ENCODE data around the gene ELMO2. TPM values are rescaled to one million over a fixed set of nuclear protein-coding genes. Genes with fewer than 3 reads are reported as not detected.
A peak's percentile ranks its signal among the peaks of the same experiment; 100 is the strongest.

The ELMO2 gene
- total RNA-seq, 4 donors from 2014 or later: 41.6 to 69.1 (median 53.8) TPM

DNA sequence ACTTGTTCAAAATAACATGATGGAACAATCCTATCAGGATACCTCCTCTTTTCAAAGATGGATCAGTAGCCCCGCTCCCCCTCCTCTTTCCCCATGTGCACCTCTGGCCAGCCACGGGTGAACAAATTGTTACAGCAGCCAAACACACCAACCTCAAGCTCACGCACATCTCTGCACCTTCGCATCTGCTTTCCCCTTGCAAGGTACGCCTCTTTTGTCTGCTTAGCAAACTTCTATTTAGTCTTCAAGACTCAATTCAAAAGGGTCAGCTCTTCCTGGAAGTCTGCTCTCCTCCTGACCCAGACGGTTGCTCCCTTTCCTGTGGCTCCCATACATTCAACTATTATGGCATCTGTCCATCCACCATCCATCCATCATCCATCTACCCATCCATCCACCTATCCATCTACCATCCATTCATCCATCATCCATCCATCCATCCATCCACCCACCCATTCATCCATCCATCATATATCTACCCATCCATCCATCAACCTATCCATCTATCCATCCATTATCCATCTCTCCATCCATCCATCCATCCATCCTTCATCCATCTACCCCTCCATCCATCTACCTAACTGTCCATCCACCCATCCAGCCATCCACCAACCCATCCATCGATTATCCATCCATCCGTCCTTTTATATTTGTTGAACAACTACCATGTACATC, 61.8 kb downstream of the ELMO2 start:
- Histone ChIP-seq H3K27ac (no peak overlapping the region), H3K4me1 (peaks cover 0 to 47% (median 0%) of the 10 kb centered on the region in 3 donors), H3K27me3 (peaks cover 38% of the 10 kb centered on the region), H3K9me3 (no peaks in the 10 kb centered on the region), H3K4me3 (no peak overlapping the region), H3K36me3 (peaks cover 0 to 31% of the 10 kb centered on the region in 2 donors)
- TF ChIP-seq POLR2A (IDR thresholded peaks at IDR 0.05) (no peak), POLR2AphosphoS5 (IDR thresholded peaks at IDR 0.05) (no peak)
- WGBS, 2 donors (ENCODE audit: low coverage in 1 of 2): 54 to 79% methylated on average over 7 to 8 of the region's 8 CpGs
- ATAC-seq: no peak

DNA sequence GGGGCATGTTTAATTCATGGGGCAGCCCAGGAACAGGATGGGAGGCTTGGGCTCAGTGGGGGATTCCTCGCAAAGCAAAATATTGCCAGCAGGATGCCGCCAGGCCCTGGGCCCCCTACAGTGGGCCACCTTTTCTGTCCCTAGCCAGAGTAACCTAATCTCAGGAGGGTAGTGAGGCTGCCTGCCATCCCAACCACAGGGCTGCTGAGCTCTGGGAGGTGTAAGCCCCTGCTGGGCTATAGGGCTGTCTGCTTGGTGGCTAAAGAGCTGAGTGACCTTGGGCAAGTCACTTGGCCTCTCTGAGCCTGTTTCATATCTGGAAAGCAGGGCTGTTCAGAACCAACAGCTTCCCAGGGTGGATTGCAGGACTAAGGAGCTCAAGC, 62.4 kb downstream of the ELMO2 start:
- Histone ChIP-seq H3K27ac (no peak overlapping the region), H3K4me1 (peaks cover 0 to 43% (median 0%) of the 10 kb centered on the region in 3 donors), H3K4me3 (no peak overlapping the region), H3K36me3 (peaks cover 0 to 24% of the 10 kb centered on the region in 2 donors), H3K27me3 (peaks cover 44% of the 10 kb centered on the region), H3K9me3 (no peaks in the 10 kb centered on the region)
- WGBS, 2 donors (ENCODE audit: low coverage in 1 of 2): 60% methylated on average over 1 of the region's 2 CpGs; no CpG with 5 or more reads in 1 of the 2 donors
- no peak for ATAC-seq
- no peak for TF ChIP-seq POLR2A (IDR thresholded peaks at IDR 0.05)
- TF ChIP-seq, protein P1, sequence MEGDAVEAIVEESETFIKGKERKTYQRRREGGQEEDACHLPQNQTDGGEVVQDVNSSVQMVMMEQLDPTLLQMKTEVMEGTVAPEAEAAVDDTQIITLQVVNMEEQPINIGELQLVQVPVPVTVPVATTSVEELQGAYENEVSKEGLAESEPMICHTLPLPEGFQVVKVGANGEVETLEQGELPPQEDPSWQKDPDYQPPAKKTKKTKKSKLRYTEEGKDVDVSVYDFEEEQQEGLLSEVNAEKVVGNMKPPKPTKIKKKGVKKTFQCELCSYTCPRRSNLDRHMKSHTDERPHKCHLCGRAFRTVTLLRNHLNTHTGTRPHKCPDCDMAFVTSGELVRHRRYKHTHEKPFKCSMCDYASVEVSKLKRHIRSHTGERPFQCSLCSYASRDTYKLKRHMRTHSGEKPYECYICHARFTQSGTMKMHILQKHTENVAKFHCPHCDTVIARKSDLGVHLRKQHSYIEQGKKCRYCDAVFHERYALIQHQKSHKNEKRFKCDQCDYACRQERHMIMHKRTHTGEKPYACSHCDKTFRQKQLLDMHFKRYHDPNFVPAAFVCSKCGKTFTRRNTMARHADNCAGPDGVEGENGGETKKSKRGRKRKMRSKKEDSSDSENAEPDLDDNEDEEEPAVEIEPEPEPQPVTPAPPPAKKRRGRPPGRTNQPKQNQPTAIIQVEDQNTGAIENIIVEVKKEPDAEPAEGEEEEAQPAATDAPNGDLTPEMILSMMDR (IDR thresholded peaks at IDR 0.05): no peak
- TF ChIP-seq POLR2AphosphoS5 (IDR thresholded peaks at IDR 0.05): no peak
- no peak for TF ChIP-seq EP300 (IDR thresholded peaks at IDR 0.05)

DNA sequence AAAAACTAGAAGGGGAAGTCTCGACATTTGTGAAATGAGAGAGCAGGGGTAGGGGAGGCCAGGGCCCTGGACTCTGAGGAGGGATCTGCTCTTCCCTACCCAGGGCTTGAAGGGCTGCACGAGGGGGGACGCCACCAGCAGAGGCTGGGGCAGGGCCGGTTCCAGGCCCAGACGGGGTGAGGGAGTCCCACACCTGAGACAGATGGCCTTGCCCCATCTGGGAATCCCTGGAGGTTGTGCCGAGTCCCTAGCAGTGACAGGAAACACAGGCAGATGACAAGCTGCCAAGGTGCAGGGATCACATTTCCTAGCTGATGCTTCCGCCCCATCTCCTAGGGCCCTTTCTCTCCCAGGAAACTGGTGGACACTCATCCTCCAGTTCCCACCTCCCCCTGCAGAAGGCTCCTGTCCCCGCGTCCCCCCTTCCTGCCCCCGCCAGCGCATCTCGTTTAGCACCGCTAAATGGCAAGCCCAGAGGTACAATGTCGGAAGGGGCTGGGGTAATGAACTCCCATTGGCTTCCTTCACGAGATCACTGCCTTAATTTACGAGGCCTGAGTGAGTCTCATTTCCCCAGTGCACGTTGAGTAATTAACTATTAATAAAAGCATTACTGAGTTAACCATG, 63.0 kb downstream of the ELMO2 start:
- no peak overlapping the region for H3K27ac ChIP-seq
- peaks cover 0 to 38% (median 0%) of the 10 kb centered on the region in 3 donors for H3K4me1 ChIP-seq
- peaks cover 0 to 21% of the 10 kb centered on the region in 2 donors for H3K36me3 ChIP-seq
- no peak for TF ChIP-seq POLR2AphosphoS5 (IDR thresholded peaks at IDR 0.05)
- no peak for TF ChIP-seq POLR2A (IDR thresholded peaks at IDR 0.05)
- no peak for TF ChIP-seq EP300 (IDR thresholded peaks at IDR 0.05)
- TF ChIP-seq, protein P1 (IDR thresholded peaks at IDR 0.05): no peak
- no peak for ATAC-seq
- WGBS, 2 donors (ENCODE audit: low coverage in 1 of 2): 3% methylated on average over 6 of the region's 17 CpGs; no CpG with 5 or more reads in 1 of the 2 donors
- peak overlapping the region in 1 of 2 donors; percentile 17 for H3K4me3 ChIP-seq
- H3K27me3 ChIP-seq: peaks cover 49% of the 10 kb centered on the region
- H3K9me3 ChIP-seq: no peaks in the 10 kb centered on the region

DNA sequence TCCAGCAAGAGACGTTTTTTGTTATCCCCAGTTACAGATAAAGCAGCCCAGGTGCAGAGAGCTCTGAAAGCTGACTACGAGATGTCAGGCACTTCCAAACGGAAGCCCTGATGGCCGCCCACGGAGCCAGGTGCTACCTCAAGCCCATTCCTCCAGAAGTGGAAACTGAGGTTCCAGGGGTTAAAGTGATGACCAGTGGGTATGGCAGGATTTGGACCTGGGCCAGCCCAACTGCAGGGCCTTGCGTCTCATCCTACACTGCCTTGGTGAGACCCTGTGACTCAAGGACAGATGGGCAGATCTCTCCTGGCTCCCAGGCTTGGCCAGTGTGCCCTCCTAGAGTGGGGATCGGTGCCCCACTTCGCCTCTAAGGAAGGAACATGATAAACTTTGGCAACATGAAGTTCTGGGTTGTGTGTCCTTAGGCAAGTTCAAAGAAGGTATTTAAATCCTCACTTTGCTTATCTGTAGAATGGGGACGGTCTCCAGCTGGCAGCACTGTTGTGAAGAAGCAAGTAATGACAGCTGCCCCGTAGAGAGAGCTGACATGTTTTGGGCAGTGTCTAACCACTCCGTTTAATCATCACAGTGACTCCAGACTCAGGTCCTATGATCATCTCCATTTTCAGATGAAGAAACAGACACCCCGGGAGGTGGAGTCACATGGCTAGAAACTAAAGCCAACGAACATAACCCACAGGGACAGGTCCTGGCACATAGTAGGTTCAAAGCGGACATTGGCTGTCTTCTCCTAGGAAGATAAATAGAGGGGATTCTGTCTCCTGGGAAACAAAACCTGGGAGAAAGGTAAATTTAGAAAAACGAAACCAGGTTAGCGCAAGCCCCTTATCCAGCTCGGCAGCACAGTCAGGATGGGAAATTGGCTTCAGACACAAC, 63.7 kb downstream of the ELMO2 start:
- H3K27me3 ChIP-seq: peaks cover 57% of the 10 kb centered on the region
- H3K9me3 ChIP-seq: no peaks in the 10 kb centered on the region
- no peak overlapping the region for H3K27ac ChIP-seq
- no peak for TF ChIP-seq POLR2A (IDR thresholded peaks at IDR 0.05)
- no peak for TF ChIP-seq POLR2AphosphoS5 (IDR thresholded peaks at IDR 0.05)
- TF ChIP-seq EP300 (IDR thresholded peaks at IDR 0.05): no peak
- TF ChIP-seq, protein P1 (IDR thresholded peaks at IDR 0.05): no peak
- no peak for ATAC-seq
- H3K36me3 ChIP-seq: peaks cover 0 to 13% of the 10 kb centered on the region in 2 donors
- 25% methylated on average over 11 of the region's 17 CpGs; no CpG with 5 or more reads in 1 of the 2 donors for WGBS, 2 donors (ENCODE audit: low coverage in 1 of 2)
- H3K4me1 ChIP-seq: peaks cover 0 to 30% (median 0%) of the 10 kb centered on the region in 3 donors
- H3K4me3 ChIP-seq: peak overlapping the region in 1 of 2 donors; percentile 17

DNA sequence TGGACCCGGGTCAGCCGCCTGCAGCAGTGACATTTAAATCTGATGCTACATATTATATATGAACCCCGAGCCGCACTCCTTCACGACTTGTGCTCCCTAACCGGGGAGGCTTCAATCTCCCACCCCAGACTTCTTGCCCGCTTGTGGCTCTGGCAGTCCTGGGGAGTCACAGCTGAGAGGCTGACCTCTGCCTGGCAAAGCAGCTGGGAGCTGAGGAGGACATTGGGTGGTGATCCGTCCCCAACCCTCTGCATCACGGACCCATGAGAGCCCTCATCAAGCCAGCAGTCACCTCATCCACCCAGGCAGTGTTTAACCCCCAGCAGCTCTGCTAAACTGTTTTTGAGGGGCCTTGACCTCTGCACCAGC, 64.4 kb downstream of the ELMO2 start:
- 30% methylated on average over 5 of the region's 9 CpGs; no CpG with 5 or more reads in 1 of the 2 donors for WGBS, 2 donors (ENCODE audit: low coverage in 1 of 2)
- Histone ChIP-seq H3K4me1 (peaks cover 0 to 29% (median 0%) of the 10 kb centered on the region in 3 donors), H3K9me3 (no peaks in the 10 kb centered on the region), H3K27ac (no peak overlapping the region), H3K4me3 (no peak overlapping the region), H3K27me3 (peaks cover 64% of the 10 kb centered on the region), H3K36me3 (peaks cover 0 to 9% of the 10 kb centered on the region in 2 donors)
- TF ChIP-seq, protein P1 (IDR thresholded peaks at IDR 0.05): no peak
- TF ChIP-seq POLR2AphosphoS5 (IDR thresholded peaks at IDR 0.05) (no peak), EP300 (IDR thresholded peaks at IDR 0.05) (no peak), POLR2A (IDR thresholded peaks at IDR 0.05) (no peak)
- no peak for ATAC-seq

All from gastroesophageal sphincter (tissue), 4 donors.